ENCODE measurements around the gene LMAN2L.
"Not testable (repeated sequence)": the region's sequence is repeated elsewhere in the genome, so short reads cannot be mapped to it uniquely, and the experiment has no call there.

LMAN2L gene

DNA sequence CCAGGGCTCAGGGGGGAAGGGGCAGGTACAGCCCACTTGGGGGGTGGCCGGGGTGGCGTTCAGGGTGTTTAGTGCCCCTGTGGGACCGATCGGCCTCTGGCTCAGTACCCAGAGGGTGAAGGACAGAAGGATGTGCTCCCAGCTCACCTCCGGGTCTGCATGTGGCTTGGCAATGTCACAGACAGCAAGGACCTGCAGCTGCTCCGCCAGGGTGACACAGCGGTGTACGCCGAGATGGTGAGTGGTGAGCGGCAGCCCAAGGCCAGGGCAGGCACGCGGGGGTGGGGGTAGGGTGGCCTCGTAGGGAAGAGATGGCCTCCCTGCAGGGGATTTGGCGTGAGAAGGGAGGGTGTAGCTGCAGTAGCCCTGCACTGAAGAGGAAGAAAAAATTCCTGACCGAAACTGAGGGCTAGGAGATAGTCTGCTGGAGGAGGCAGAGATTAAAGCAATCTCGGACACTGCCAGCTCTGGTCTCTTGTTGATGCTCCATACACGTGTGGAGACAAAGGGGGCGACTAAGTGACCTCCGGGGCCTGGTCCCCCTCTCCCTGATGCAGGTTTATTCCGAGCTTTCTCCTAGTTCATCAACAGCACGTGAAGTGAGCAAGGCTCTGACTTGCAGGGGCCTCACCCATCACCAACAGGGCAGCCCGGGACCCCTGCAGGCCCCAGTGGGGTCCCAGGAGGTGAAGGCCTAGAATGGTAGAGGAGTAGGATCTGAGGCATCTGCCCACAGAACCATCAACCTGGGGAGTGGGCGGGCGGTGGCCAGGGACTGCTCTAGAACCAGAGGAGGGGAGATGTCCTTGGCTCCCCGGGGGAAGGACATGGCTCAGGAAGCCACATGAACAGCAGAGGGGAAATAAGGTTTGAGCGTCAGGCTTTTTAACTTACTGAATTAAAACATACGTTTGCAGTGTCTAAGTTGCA is 51.9 kb downstream of the LMAN2L start:
- no peak for DNase-seq (ENCODE audit: low spot score)

- no peak for DNase-seq (ENCODE audit: low spot score)
These were observed 52.6 kb downstream of the LMAN2L start for GRCh38 chr2:96687266-96687665.

DNA sequence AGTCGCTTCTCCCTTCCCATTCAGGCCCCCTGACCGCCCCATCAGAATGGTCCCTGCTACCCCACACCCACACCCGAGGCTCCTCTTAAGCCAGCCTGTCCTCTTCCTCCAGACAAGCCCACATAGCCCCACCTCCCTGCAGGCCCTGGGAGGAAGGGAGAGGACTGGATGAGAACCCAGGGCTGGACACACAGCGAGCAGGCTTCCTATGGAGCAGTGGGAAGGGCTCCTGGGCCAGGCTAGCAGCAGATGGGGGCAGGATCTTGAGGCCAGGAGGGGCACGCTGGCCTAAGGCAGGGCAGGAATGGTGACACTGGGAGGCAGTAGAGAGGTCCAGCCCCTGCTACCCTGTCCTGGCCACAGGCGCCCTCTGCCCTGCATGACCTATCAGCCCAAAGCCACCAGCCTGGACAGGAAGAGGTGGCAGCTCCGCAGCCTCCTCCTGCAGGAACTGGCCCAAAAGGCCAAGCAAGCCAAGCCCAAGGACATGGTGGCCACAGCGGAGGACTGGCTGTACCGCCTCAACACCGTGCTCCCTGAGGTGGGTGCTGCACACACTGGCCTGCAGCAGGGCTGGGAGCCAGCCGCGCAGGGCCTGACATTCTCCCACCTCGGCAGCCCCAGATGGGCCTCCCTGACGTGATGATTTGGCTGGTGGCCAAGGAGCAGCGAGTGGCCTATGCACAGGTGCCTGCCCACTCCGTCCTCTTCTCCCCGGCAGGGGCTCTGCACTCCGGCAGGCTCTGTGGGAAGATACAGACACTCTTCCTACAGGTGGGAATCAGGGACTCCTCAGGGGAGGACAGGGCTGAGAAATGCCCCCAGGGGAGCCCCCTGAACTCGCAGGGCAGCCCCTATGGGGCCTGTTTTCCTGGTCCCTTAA is 54.0 kb downstream of the LMAN2L start:
- no peak for DNase-seq (ENCODE audit: low spot score)

DNA sequence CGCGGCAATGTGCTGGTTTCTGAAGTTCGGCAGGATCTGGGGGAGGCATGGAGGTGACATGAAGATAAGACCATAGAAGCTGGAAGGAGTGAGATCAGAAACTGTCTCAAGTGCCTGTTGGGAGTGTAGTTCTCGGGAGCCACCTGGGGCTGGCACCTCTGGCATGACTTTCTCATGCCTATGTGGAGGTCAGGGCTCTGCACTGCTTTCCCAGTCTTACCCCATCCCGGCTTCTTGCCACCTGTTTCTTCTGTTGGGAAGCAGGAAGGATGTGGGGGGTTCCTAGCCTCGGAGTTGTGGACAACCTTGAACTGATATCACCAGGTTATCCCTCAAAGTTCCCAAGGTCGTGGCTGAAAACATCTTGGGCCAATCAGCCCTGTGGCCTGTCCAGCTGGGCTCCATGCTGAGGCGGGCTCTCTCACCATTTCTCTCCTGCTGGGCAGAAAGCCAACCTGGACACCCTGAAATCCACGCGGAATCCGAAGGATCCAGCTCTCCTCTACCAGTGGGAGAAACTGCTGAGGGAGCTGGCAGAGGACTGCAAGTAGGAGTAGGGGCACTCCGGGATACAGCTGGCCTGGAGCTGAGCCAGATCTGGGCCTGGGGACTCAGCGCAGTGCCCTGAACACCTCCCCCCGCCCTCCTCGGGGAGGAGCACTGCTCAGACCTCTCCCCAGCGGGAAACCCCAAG is 54.8 kb downstream of the LMAN2L start:
- no peak for DNase-seq (ENCODE audit: low spot score)

GRCh38 chr2:96683972-96684820 is 55.7 kb downstream of the LMAN2L start:
- DNase-seq (ENCODE audit: low spot score), result no peak

GRCh38 chr2:96683307-96683706 is 56.6 kb downstream of the LMAN2L start:
- no peak for DNase-seq (ENCODE audit: low spot score)

DNA sequence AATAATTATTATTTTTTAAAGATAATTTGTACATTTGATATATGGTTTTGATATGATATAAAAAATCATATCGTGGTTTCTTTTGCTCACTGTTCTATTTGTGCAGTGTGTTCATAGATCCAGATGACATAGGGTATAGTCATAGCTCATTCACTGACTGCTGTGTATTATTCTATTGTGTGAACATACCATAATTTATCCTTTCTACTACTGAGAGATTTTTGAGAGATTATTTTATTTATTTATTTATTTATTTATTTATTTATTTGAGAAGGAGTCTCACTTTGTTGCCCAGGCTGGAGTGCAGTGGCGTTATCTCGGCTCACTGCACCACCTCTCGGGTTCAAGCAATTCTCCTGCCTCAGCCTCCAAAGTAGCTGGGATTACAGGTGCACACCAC is 58.3 kb downstream of the LMAN2L start:
- no peak for DNase-seq (ENCODE audit: low spot score)

- no peak for DNase-seq (ENCODE audit: low spot score)
These were observed 59.2 kb downstream of the LMAN2L start for GRCh38 chr2:96680561-96681141.

- no peak for DNase-seq (ENCODE audit: low spot score)
These were observed 60.0 kb downstream of the LMAN2L start for GRCh38 chr2:96679848-96680247.

DNA sequence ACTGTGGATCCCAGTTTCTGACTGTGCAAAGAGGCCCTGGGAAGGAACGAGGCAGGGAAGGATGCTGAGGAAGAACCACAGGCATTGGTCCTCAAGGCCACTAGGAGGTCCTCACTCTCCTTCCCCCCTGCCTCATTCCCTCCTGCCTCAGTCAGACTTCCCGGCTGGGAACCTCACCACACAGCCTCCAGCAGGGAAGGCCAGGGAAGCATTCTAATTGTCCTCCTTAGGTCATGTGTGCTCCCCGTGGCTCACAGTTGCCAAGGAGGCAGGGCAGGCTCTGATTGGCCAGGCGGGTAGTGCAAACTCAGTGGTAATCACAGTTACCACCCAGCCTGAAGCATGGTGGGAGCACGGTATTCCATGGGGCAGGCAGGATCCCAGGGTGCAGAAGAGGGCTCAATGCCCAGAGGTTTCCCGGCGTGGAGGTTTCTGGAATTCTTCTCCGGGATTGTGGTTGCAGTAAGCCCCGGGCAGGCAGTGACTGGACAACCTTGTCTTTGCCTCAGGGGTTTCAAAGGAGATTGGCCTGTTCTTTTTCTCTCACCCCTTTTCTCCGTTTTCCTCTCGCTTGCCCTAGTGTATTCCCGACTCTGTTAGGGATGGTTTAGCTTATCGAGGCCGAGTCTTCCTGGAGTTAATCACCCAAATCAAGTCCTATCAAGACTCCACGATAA is 70.2 kb downstream of the LMAN2L start:
- DNase-seq (ENCODE audit: low spot score), result no peak

DNA sequence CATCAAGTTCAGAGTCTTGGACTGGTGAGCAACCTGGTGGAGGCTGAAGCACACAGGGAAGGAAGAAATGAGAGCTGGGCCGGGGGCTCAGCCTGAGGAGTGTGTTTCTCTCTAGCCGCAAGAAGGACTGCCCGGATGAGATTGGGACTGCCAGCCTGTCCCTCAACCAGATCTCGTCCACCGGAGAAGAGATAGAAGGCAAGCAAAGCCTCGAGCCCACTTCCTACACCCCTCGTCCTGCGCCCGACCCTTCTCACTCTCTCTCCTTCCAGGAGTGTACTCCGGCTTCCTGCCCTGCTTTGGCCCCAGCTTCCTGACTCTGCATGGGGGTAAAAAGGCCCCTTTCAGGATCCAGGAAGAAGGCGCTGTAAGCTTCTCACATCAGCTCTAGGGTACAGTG is 71.1 kb downstream of the LMAN2L start:
- DNase-seq (ENCODE audit: low spot score), result no peak

- DNase-seq (ENCODE audit: low spot score), result not testable (repeated sequence)
These were observed 74.1 kb downstream of the LMAN2L start for GRCh38 chr2:96665717-96666116.

GRCh38 chr2:96665083-96665569 is 74.7 kb downstream of the LMAN2L start:
- peak; percentile 45 for DNase-seq (ENCODE audit: low spot score)

GRCh38 chr2:96664366-96664925 is 75.4 kb downstream of the LMAN2L start:
- DNase-seq (ENCODE audit: low spot score), result no peak

GRCh38 chr2:96663829-96664228 is 76.0 kb downstream of the LMAN2L start:
- DNase-seq (ENCODE audit: low spot score), result no peak

DNA sequence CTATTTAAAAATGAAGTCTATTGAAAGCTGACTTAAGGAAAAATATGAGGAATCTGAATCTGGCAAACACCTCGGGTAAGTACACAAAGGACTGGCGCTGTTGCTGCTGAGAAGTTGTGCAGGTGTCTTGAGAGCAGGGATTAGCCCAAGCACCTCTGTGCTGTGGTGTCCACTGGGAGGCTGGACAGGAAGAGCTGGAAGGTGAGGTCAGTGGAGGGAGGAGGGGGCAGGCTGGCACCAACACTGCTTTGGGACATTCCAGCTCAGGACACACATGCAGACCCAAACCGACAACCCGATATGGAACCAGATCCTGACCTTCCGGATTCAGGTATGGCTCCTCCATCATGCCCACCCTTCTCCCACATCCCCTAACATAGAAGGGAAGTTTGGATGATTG is 76.7 kb downstream of the LMAN2L start:
- no peak for DNase-seq (ENCODE audit: low spot score)

DNA sequence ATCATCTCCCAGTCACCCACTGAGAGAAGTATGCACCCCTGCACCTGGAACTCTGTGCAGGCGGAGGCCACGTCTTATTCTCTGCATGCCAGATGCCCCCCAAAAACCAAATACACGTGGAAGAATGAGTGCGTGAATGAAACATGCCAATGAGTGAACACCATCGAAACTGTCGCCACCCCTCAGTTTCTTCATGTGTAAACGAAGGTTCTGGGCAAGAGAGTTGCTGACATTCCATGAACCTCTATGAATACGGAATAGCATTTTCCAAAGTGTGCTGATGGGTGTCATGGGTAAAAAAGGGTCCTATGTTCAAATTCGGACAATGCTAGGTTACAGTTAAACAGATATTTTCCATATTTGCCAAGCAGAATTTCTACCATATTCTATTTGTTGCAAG is 77.5 kb downstream of the LMAN2L start:
- DNase-seq (ENCODE audit: low spot score), result no peak

DNA sequence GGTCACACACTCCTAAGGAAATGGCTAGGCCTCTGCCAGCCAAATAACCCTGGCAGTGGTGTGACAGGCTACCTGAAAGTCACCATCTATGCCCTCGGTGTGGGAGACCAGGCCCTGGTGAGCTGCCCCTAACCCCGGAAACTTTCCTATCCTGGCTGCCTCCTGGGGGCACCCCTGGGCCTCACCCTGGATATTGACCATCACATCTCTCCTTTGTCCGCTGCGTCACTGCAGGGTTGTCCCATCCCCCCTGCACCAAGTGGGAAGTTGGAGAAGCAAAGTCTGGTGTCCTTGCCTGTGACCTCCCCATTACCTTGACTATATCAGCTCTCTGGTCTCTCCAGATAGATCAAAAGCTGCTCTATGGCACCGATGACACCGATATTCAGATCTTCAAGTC is 78.5 kb downstream of the LMAN2L start:
- DNase-seq (ENCODE audit: low spot score), result no peak

- no peak for DNase-seq (ENCODE audit: low spot score)
These were observed 83.3 kb downstream of the LMAN2L start for GRCh38 chr2:96656540-96656939.
